Measurements from ENCODE around the gene C4BPA. TPM values are rescaled to one million over a fixed set of nuclear protein-coding genes. Genes with fewer than 3 reads are reported as not detected.

C4BPA gene
- total RNA-seq, 1 donor from 2014 or later = not detected

DNA sequence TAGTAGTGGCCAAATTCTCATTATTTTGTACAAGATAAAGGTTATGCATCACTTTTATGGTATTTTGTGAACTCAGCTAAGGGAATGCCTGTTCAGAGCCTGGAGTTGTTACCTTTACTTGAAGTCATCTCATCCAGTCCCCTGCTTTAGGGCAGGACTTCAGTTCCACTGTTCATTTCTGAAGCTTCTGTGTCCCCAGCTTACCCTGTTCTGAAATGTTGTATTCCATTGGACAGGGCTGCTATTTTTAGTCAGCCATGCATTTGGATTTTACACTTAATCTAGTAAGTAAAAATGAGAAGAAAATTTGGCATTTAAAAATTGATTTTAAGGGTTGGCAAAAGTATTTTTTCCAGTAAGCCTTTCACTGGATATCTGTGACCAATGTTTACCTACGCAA is 27.0 kb upstream of the C4BPA start:
- H3K4me1 Mint-ChIP-seq = no peaks in the 10 kb centered on the region
- no peaks in the 10 kb centered on the region for H3K27me3 Mint-ChIP-seq (ENCODE audit: low read depth)
- TF ChIP-seq CTCF (conservative IDR thresholded peaks at IDR 0.05) = no peak
- no peak overlapping the region for H3K27ac Mint-ChIP-seq (ENCODE audit: unreplicated experiment)
- no peak for DNase-seq (ENCODE audit: low read depth, low spot score)
- no peaks in the 10 kb centered on the region for H3K9me3 Mint-ChIP-seq
- H3K4me3 Mint-ChIP-seq = no peak overlapping the region
- no peaks in the 10 kb centered on the region for H3K36me3 Mint-ChIP-seq (ENCODE audit: low read depth)

- no peak overlapping the region for H3K27ac Mint-ChIP-seq (ENCODE audit: unreplicated experiment)
- TF ChIP-seq CTCF (conservative IDR thresholded peaks at IDR 0.05) = peak; percentile 93
- H3K4me1 Mint-ChIP-seq = no peaks in the 10 kb centered on the region
- DNase-seq (ENCODE audit: low read depth, low spot score) = peak; percentile 67
- H3K9me3 Mint-ChIP-seq = no peaks in the 10 kb centered on the region
- no peak overlapping the region for H3K4me3 Mint-ChIP-seq
- no peaks in the 10 kb centered on the region for H3K36me3 Mint-ChIP-seq (ENCODE audit: low read depth)
- peaks cover 5% of the 10 kb centered on the region for H3K27me3 Mint-ChIP-seq (ENCODE audit: low read depth)
These were observed 26.3 kb upstream of the C4BPA start for GRCh38 chr1:207077470-207078377.

DNA sequence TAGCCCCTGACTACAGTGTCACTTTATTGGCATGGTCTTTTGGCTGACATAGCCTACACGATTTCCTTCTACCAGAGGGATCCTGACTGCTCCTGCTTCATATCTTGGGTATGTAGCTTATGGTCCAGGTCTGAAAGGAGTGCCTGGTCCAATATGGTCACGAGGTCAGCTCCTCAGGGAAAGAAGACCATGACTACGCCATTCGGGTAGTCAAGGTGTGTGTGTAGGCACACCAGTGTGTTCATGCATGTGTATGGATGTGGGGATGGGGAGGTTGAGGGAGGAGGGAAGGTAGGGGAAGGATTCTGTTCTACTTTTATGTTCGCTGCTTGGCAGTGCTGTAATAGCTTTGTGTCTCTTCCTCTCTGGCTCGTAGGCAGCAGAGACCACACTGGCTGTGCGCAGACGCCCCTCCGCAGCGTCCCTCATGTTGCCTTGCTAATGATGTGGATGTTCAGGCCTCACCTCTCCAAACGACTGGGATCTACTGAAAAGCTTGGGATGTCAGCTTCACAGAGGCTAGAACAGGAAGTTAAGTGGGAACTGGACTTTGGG is 25.4 kb upstream of the C4BPA start:
- Mint-ChIP-seq H3K4me3 (no peak overlapping the region), H3K27me3 (ENCODE audit: low read depth) (peaks cover 10% of the 10 kb centered on the region), H3K27ac (ENCODE audit: unreplicated experiment) (no peak overlapping the region), H3K9me3 (no peaks in the 10 kb centered on the region), H3K4me1 (no peaks in the 10 kb centered on the region), H3K36me3 (ENCODE audit: low read depth) (no peaks in the 10 kb centered on the region)
- no peak for DNase-seq (ENCODE audit: low read depth, low spot score)
- TF ChIP-seq CTCF (conservative IDR thresholded peaks at IDR 0.05) = no peak

GRCh38 chr1:207079706-207080241 is 24.3 kb upstream of the C4BPA start:
- Mint-ChIP-seq H3K27me3 (ENCODE audit: low read depth) (peaks cover 14% of the 10 kb centered on the region), H3K4me3 (no peak overlapping the region), H3K4me1 (peaks cover 4% of the 10 kb centered on the region), H3K36me3 (ENCODE audit: low read depth) (no peaks in the 10 kb centered on the region), H3K27ac (ENCODE audit: unreplicated experiment) (no peak overlapping the region), H3K9me3 (no peaks in the 10 kb centered on the region)
- TF ChIP-seq CTCF (conservative IDR thresholded peaks at IDR 0.05) = no peak
- no peak for DNase-seq (ENCODE audit: low read depth, low spot score)

GRCh38 chr1:207081088-207081487 is 22.9 kb upstream of the C4BPA start:
- no peak for TF ChIP-seq CTCF (conservative IDR thresholded peaks at IDR 0.05)
- no peaks in the 10 kb centered on the region for H3K36me3 Mint-ChIP-seq (ENCODE audit: low read depth)
- H3K9me3 Mint-ChIP-seq = no peaks in the 10 kb centered on the region
- peaks cover 5% of the 10 kb centered on the region for H3K4me1 Mint-ChIP-seq
- no peak overlapping the region for H3K27ac Mint-ChIP-seq (ENCODE audit: unreplicated experiment)
- H3K27me3 Mint-ChIP-seq (ENCODE audit: low read depth) = peaks cover 16% of the 10 kb centered on the region
- no peak overlapping the region for H3K4me3 Mint-ChIP-seq
- DNase-seq (ENCODE audit: low read depth, low spot score) = no peak
